ENCODE data around the gene ARHGEF17.

GRCh38 chr11:73356979-73357860 lies 49.1 kb downstream of the ARHGEF17 start:
- TF ChIP-seq EZH2 (IDR thresholded peaks at IDR 0.05; ENCODE audit: borderline replicate concordance) (no peak), CTCF (IDR thresholded peaks at IDR 0.05; ENCODE audit: poor library complexity) (no peak), EZH2phosphoT487 (IDR thresholded peaks at IDR 0.05; ENCODE audit: low read depth, severe bottlenecking, unreplicated experiment) (no peak)
